SK-N-SH (cell line): ENCODE results near the gene TMTC2. TPM values are rescaled to one million over a fixed set of nuclear protein-coding genes. Genes with fewer than 3 reads are reported as not detected.

Source experiments
- CTCF ChIA-PET: fragments of 300-600, 350-600 bp; formaldehyde crosslinking; extraction: SDS; loops from one replicate; lab custom pipeline; 2021; lab: Yijun Ruan, JAX
- POLR2A ChIA-PET: fragments of 350-600 bp; sonication (Branson Sonifier 250); formaldehyde crosslinking; extraction: SDS; loops from one replicate; lab custom pipeline; 2020; ENCODE audit warnings: antibody characterized with exemption, inconsistent platforms; lab: Yijun Ruan, JAX
- DNase-seq: peaks from one replicate; pipeline ENCODE4 v3.0.0; 2012
- H2AFZ ChIP-seq: fragments of 200-600 bp; sonication (generic); 2 replicates; pipeline ENCODE4 v1.8.1; 2016; ENCODE audit warnings: antibody characterized with exemption, mild to moderate bottlenecking, low read depth
- H3F3A ChIP-seq: fragments of 200-600 bp; sonication (generic); replicated peaks from 2 replicates; pipeline ENCODE3; 2016; ENCODE audit warnings: antibody characterized with exemption, mild to moderate bottlenecking; ENCODE audit not compliant: insufficient read depth
- H3K27ac ChIP-seq, 2 experiments: fragments of 200-500 bp in 1 of 2; fragments of 200-600 bp in 1 of 2; sonication (Bioruptor generic) in 1 of 2; sonication (generic), shearing (Covaris generic) in 1 of 2; 2 replicates each; pipeline versions ENCODE4 v1.5.1 to v1.6.1; 2014 to 2016; ENCODE audit warnings: low read depth in 2 of 2, inconsistent platforms in 1 of 2, low read length in 1 of 2, mild to moderate bottlenecking in 1 of 2, mixed read lengths in 1 of 2
- H3K27me3 ChIP-seq: fragments of 200-600 bp; sonication (generic), shearing (Covaris generic); 2 replicates; pipeline ENCODE4 v1.6.1; 2016; ENCODE audit warnings: mixed run types; ENCODE audit not compliant: insufficient read depth
- H3K36me3 ChIP-seq, 2 experiments: fragments of 200-500 bp in 1 of 2; fragments of 200-600 bp in 1 of 2; sonication (Bioruptor generic) in 1 of 2; sonication (generic) in 1 of 2; replicated peaks in 1 of 2; 2 replicates each; pipeline versions ENCODE3 to v1.5.1; 2014 to 2016; ENCODE audit warnings: low read length in 1 of 2, mild to moderate bottlenecking in 1 of 2; ENCODE audit not compliant: insufficient read depth in 2 of 2, control insufficient read depth in 1 of 2
- H3K4me1 ChIP-seq, 2 experiments: fragments of 200-500 bp in 1 of 2; fragments of 200-600 bp in 1 of 2; sonication (Bioruptor generic) in 1 of 2; sonication (generic), shearing (Covaris generic) in 1 of 2; 2 replicates each; pipeline versions ENCODE4 v1.5.1 to v1.6.1; 2014 to 2016; ENCODE audit warnings: low read depth in 1 of 2, low read length in 1 of 2, mixed run types in 1 of 2; ENCODE audit not compliant: insufficient read depth in 2 of 2, control insufficient read depth in 1 of 2
- H3K4me2 ChIP-seq: fragments of 200-600 bp; sonication (generic), shearing (Covaris generic); 2 replicates; pipeline ENCODE4 v1.6.1; 2017; ENCODE audit warnings: mixed run types
- H3K4me3 ChIP-seq, 2 experiments: fragments of 200-500 bp in 1 of 2; fragments of 200-600 bp in 1 of 2; sonication (Bioruptor generic) in 1 of 2; sonication (generic), shearing (Covaris generic) in 1 of 2; 2 replicates each; pipeline versions ENCODE4 v1.5.1 to v1.8.1; 2014 to 2016; ENCODE audit warnings: low read depth in 2 of 2, inconsistent platforms in 1 of 2, low read length in 1 of 2, mild to moderate bottlenecking in 1 of 2, mixed read lengths in 1 of 2, moderate library complexity in 1 of 2
- H3K79me2 ChIP-seq: fragments of 200-600 bp; sonication (generic); 2 replicates; pipeline ENCODE4 v1.8.1; 2017; ENCODE audit warnings: mild to moderate bottlenecking; ENCODE audit not compliant: insufficient read depth
- H3K9ac ChIP-seq: fragments of 200-600 bp; sonication (generic); 2 replicates; pipeline ENCODE4 v1.6.1; 2017; ENCODE audit warnings: mixed run types
- H3K9me2 ChIP-seq: fragments of 200-600 bp; sonication (generic); 2 replicates; pipeline ENCODE4 v1.6.1; 2017; ENCODE audit warnings: mixed run types
- H3K9me3 ChIP-seq: fragments of 200-600 bp; sonication (generic); 2 replicates; pipeline ENCODE4 v1.6.1; 2017; ENCODE audit warnings: mixed run types, mild to moderate bottlenecking, moderate library complexity
- H4K20me1 ChIP-seq: fragments of 200-600 bp; sonication (generic); 2 replicates; pipeline ENCODE4 v1.6.1; 2017; ENCODE audit warnings: mild to moderate bottlenecking, mixed run types; ENCODE audit not compliant: insufficient read depth
- CTCF ChIP-seq: fragments of 200-600 bp; sonication (generic); IDR thresholded peaks from 2 replicates; pipeline ENCODE4 v1.6.1; 2017; ENCODE audit warnings: antibody characterized with exemption, mild to moderate bottlenecking, moderate library complexity
- EP300 ChIP-seq, 2 experiments: IDR thresholded peaks; 2 replicates each; pipeline versions ENCODE4 v1.4.0 to v1.6.1; 2012; ENCODE audit warnings: borderline replicate concordance in 1 of 2, low read depth in 1 of 2, low read length in 1 of 2
- EZH2phosphoT487 ChIP-seq: fragments of 200-600 bp; sonication (generic); IDR thresholded peaks from 2 replicates; pipeline ENCODE4 v1.6.1; 2017; ENCODE audit warnings: low read depth, mixed run types, mild to moderate bottlenecking, antibody characterized with exemption, moderate library complexity, borderline replicate concordance
- FOXM1 ChIP-seq: IDR thresholded peaks from 2 replicates; pipeline ENCODE4 v1.4.0; 2012; ENCODE audit warnings: low read depth, mild to moderate bottlenecking
- GABPA ChIP-seq: IDR thresholded peaks from 2 replicates; pipeline ENCODE4 v1.4.0; 2012; ENCODE audit warnings: low read depth, mild to moderate bottlenecking
- JUND ChIP-seq: IDR thresholded peaks from 2 replicates; pipeline ENCODE4 v1.4.0; 2012
- MAX ChIP-seq: IDR thresholded peaks from 2 replicates; pipeline ENCODE4 v1.4.0; 2012; ENCODE audit warnings: low read depth
- NRF1 ChIP-seq: IDR thresholded peaks from 2 replicates; pipeline ENCODE4 v1.6.1; 2012; ENCODE audit warnings: low read depth, mild to moderate bottlenecking, low read length
- REST ChIP-seq: IDR thresholded peaks from 2 replicates; pipeline ENCODE4 v1.6.1; 2012; ENCODE audit warnings: mild to moderate bottlenecking, low read depth, low read length, moderate library complexity
- RFX5 ChIP-seq: IDR thresholded peaks from 2 replicates; pipeline ENCODE4 v1.6.1; 2012; ENCODE audit warnings: mild to moderate bottlenecking, improper control_type of control experiment, low read length
- RXRA ChIP-seq: IDR thresholded peaks from 2 replicates; pipeline ENCODE4 v1.4.0; 2012; ENCODE audit warnings: low read depth, mild to moderate bottlenecking, borderline replicate concordance
- TEAD4 ChIP-seq: IDR thresholded peaks from 2 replicates; pipeline ENCODE4 v1.4.0; 2012; ENCODE audit warnings: mild to moderate bottlenecking, borderline replicate concordance; ENCODE audit not compliant: insufficient read depth
- WGBS: methylation state at CpG from one replicate; pipeline ENCODE4 v1.1.6; 2017; ENCODE audit warnings: low lambda C conversion rate; 5-methylcytosine and 5-hydroxymethylcytosine counted together
- polyA plus RNA-seq, 3 experiments: library from polyadenylated mRNA; depleted of rRNA; stranded (reverse); fragments of >200 nt; gene quantifications; 2 replicates each; pipeline ENCODE4 v1.2.3, GENCODE V29; 2012

The TMTC2 gene
- polyA plus RNA-seq, 1 of the 3 experiments (the other 2 are of a cell fraction) = 4.1 TPM

GRCh38 chr12:82818271-82819035 lies 131.7 kb downstream of the TMTC2 start:
- no peak overlapping the region for H3K4me2 ChIP-seq
- no peak for TF ChIP-seq TEAD4
- ChIA-PET POLR2A (no interaction called here), CTCF (no interaction called here)
- H3K4me1 ChIP-seq = no peaks in the 10 kb centered on the region; a peak in 1 of 4 replicates
- no peak overlapping the region for H3K27ac ChIP-seq
- H3F3A ChIP-seq = no peaks in the 10 kb centered on the region
- no peaks in the 10 kb centered on the region for H3K27me3 ChIP-seq
- no peak overlapping the region for H3K4me3 ChIP-seq
- no peaks in the 10 kb centered on the region for H3K36me3 ChIP-seq
- H4K20me1 ChIP-seq = no peaks in the 10 kb centered on the region
- H3K79me2 ChIP-seq = no peaks in the 10 kb centered on the region
- H2AFZ ChIP-seq = no peak overlapping the region
- WGBS = 94% methylated on average over 1 of the region's 1 CpG
- H3K9me3 ChIP-seq = no peaks in the 10 kb centered on the region
- DNase-seq = no peak
- no peak overlapping the region for H3K9ac ChIP-seq
- H3K9me2 ChIP-seq = no peaks in the 10 kb centered on the region

- Histone ChIP-seq H3K9ac (no peak overlapping the region), H4K20me1 (no peaks in the 10 kb centered on the region), H3K79me2 (no peaks in the 10 kb centered on the region), H3K4me3 (no peak overlapping the region), H3K9me2 (no peaks in the 10 kb centered on the region), H2AFZ (no peak overlapping the region), H3K36me3 (no peaks in the 10 kb centered on the region), H3K27ac (no peak overlapping the region), H3F3A (no peaks in the 10 kb centered on the region), H3K4me2 (no peak overlapping the region), H3K9me3 (no peaks in the 10 kb centered on the region), H3K27me3 (no peaks in the 10 kb centered on the region), H3K4me1 (no peaks in the 10 kb centered on the region)
- DNase-seq = no peak
- no peak for TF ChIP-seq JUND
- no peak for TF ChIP-seq GABPA
- ChIA-PET POLR2A (no interaction called here), CTCF (interaction anchor here (0.6 to 1.5 kb wide), 4 partner anchors 13 to 1128 kb away, joined by 3 to 5 read pairs (median 4); no protein-coding TSS in a partner anchor)
These were observed 139.8 kb downstream of the TMTC2 start for GRCh38 chr12:82826505-82826904.

GRCh38 chr12:82832096-82832495 lies 145.4 kb downstream of the TMTC2 start:
- ChIA-PET POLR2A (no interaction called here), CTCF (no interaction called here)
- WGBS = 97% methylated on average over 2 of the region's 2 CpGs
- no peak for DNase-seq
- H4K20me1 ChIP-seq = no peaks in the 10 kb centered on the region
- 0 out of 2 replicates have a peak overlapping the region, but pooled peaks have one; percentile 16 for H2AFZ ChIP-seq
- TF ChIP-seq MAX = no peak
- TF ChIP-seq REST = no peak
- no peak for TF ChIP-seq EP300 (IDR thresholded peaks at IDR 0.05; ENCODE audit: borderline replicate concordance in 1 of 2, low read depth in 1 of 2, low read length in 1 of 2)
- TF ChIP-seq GABPA = no peak
- no peak for TF ChIP-seq CTCF
- no peak for TF ChIP-seq EZH2phosphoT487
- no peak for TF ChIP-seq FOXM1
- TF ChIP-seq NRF1 = no peak
- TF ChIP-seq RFX5 = no peak
- TF ChIP-seq RXRA = no peak
- H3K79me2 ChIP-seq = no peaks in the 10 kb centered on the region
- no peak overlapping the region for H3K9ac ChIP-seq
- no peak overlapping the region for H3K4me3 ChIP-seq
- H3K27me3 ChIP-seq = no peaks in the 10 kb centered on the region
- no peaks in the 10 kb centered on the region for H3K9me2 ChIP-seq
- peaks cover 0 to 15% of the 10 kb centered on the region in 2 experiments; a peak in 1 of 4 replicates for H3K4me1 ChIP-seq
- H3K27ac ChIP-seq = no peak overlapping the region
- H3K9me3 ChIP-seq = no peaks in the 10 kb centered on the region
- no peaks in the 10 kb centered on the region for H3F3A ChIP-seq
- H3K36me3 ChIP-seq = no peaks in the 10 kb centered on the region
- H3K4me2 ChIP-seq = no peak overlapping the region
